ENCODE data around the gene LAMA5. TPM values are rescaled to one million over a fixed set of nuclear protein-coding genes. Genes with fewer than 3 reads are reported as not detected.

Gene LAMA5
- total RNA-seq, 1 experiment from 2014 or later = 321 TPM

- Histone ChIP-seq H3K27me3 (ENCODE audit: insufficient read depth, low read length) (no peaks in the 10 kb centered on the region), H3K36me3 (ENCODE audit: control insufficient read depth in 1 of 2, insufficient read depth in 2 of 2, low read length in 2 of 2) (peaks cover 18 to 44% of the 10 kb centered on the region in 2 experiments; a peak in 3 of 4 replicates), H2AFZ (ENCODE audit: low read depth, low read length, poor library complexity, severe bottlenecking) (no peak overlapping the region), H3K9me3 (ENCODE audit: control insufficient read depth in 1 of 2, insufficient read depth in 1 of 2, low read depth in 1 of 2, low read length in 2 of 2) (no peaks in the 10 kb centered on the region), H3K4me3 (replicated peaks in 1 of 2; ENCODE audit: low read depth in 1 of 2, low read length in 2 of 2) (no peak overlapping the region), H3K9me2 (ENCODE audit: insufficient read depth) (no peaks in the 10 kb centered on the region), H3K4me2 (ENCODE audit: low read length) (no peak overlapping the region), H3K9ac (ENCODE audit: low read length) (no peak overlapping the region), H3K4me1 (ENCODE audit: control insufficient read depth in 1 of 2, insufficient read depth in 2 of 2, low read length in 2 of 2) (no peaks in the 10 kb centered on the region), H3K27ac (ENCODE audit: low read depth, low read length) (no peak overlapping the region), H4K20me1 (ENCODE audit: insufficient read depth) (no peaks in the 10 kb centered on the region), H3K79me2 (ENCODE audit: insufficient read depth, low read length) (no peaks in the 10 kb centered on the region)
- DNase-seq (ENCODE audit: low read depth, low spot score) (no peak), ATAC-seq (no peak)
- no peak for TF ChIP-seq EZH2phosphoT487 (IDR thresholded peaks at IDR 0.05; ENCODE audit: borderline replicate concordance)
- no peak for TF ChIP-seq EZH2 (IDR thresholded peaks at IDR 0.05)
- intact Hi-C loops (cut with micrococcal nuclease) = no loop called here
- ChIA-PET CTCF (interaction anchor here (1.2 kb wide), 1 partner anchor 54 kb away, joined by 5 read pairs; no protein-coding TSS in a partner anchor), RAD21 (ENCODE audit: low non-redundant PET in 1 of 2, low total read pairs in 2 of 2, uncharacterized antibody in 2 of 2, unreplicated experiment in 2 of 2) (interaction anchor here (1.0 kb wide), 2 partner anchors 46 to 54 kb away, joined by 3 read pairs; no protein-coding TSS in a partner anchor), POLR2A (no interaction called here)
- no TSS peak for BruUV-seq (replicated peaks)
These were observed 38.3 kb downstream of the LAMA5 start for GRCh38 chr20:62328684-62329388.

- intact Hi-C loops (cut with micrococcal nuclease) = no loop called here
- H3K4me2 ChIP-seq (ENCODE audit: low read length) = no peak overlapping the region
- POLR2A ChIA-PET = no interaction called here
- no peaks in the 10 kb centered on the region for H4K20me1 ChIP-seq (ENCODE audit: insufficient read depth)
- DNase-seq (ENCODE audit: low read depth, low spot score) (no peak), ATAC-seq (peak; percentile 22; the same call in 1 of the 2 replicates)
- no peak overlapping the region for H3K4me3 ChIP-seq (replicated peaks in 1 of 2; ENCODE audit: low read depth in 1 of 2, low read length in 2 of 2)
- H3K4me1 ChIP-seq (ENCODE audit: control insufficient read depth in 1 of 2, insufficient read depth in 2 of 2, low read length in 2 of 2) = no peaks in the 10 kb centered on the region
- H2AFZ ChIP-seq (ENCODE audit: low read depth, low read length, poor library complexity, severe bottlenecking) = no peak overlapping the region
- no peaks in the 10 kb centered on the region for H3K9me3 ChIP-seq (ENCODE audit: control insufficient read depth in 1 of 2, insufficient read depth in 1 of 2, low read depth in 1 of 2, low read length in 2 of 2)
- no peak overlapping the region for H3K27ac ChIP-seq (ENCODE audit: low read depth, low read length)
- H3K9ac ChIP-seq (ENCODE audit: low read length) = no peak overlapping the region
- CTCF ChIA-PET = interaction anchor here (1.2 kb wide), 1 partner anchor 55 kb away, joined by 5 read pairs; no protein-coding TSS in a partner anchor
- peaks cover 18 to 44% of the 10 kb centered on the region in 2 experiments; a peak in 3 of 4 replicates for H3K36me3 ChIP-seq (ENCODE audit: control insufficient read depth in 1 of 2, insufficient read depth in 2 of 2, low read length in 2 of 2)
- H3K9me2 ChIP-seq (ENCODE audit: insufficient read depth) = no peaks in the 10 kb centered on the region
- H3K27me3 ChIP-seq (ENCODE audit: insufficient read depth, low read length) = no peaks in the 10 kb centered on the region
- RAD21 ChIA-PET (ENCODE audit: low non-redundant PET in 1 of 2, low total read pairs in 2 of 2, uncharacterized antibody in 2 of 2, unreplicated experiment in 2 of 2) = interaction anchor here (1.0 kb wide), 2 partner anchors 47 to 55 kb away, joined by 3 read pairs; no protein-coding TSS in a partner anchor
- BruUV-seq (replicated peaks) = no TSS peak
- H3K79me2 ChIP-seq (ENCODE audit: insufficient read depth, low read length) = no peaks in the 10 kb centered on the region
- TF ChIP-seq CBX3 (IDR thresholded peaks at IDR 0.05; ENCODE audit: low read depth) = no peak
- no peak for TF ChIP-seq REST (IDR thresholded peaks at IDR 0.05; ENCODE audit: low read depth)
- TF ChIP-seq FOSL1 (IDR thresholded peaks at IDR 0.05; ENCODE audit: low read depth) = no peak
- TF ChIP-seq CTCF (IDR thresholded peaks at IDR 0.05 in 2 of 3, conservative IDR thresholded peaks at IDR 0.05 in 1 of 3; ENCODE audit: borderline replicate concordance in 1 of 3, insufficient read depth in 1 of 3, low read depth in 2 of 3, low read length in 2 of 3) = no peak
- no peak for TF ChIP-seq EZH2 (IDR thresholded peaks at IDR 0.05)
- no peak for TF ChIP-seq TCF7L2 (IDR thresholded peaks at IDR 0.05; ENCODE audit: borderline replicate concordance, extremely low read depth, insufficient read depth, insufficient read length)
- no peak for TF ChIP-seq POLR2AphosphoS5 (IDR thresholded peaks at IDR 0.05; ENCODE audit: low read depth, low read length)
- no peak for TF ChIP-seq ATF3 (IDR thresholded peaks at IDR 0.05)
- TF ChIP-seq RAD21 (IDR thresholded peaks at IDR 0.05; ENCODE audit: low read depth) = no peak
- no peak for TF ChIP-seq ZFX (IDR thresholded peaks at IDR 0.05)
- no peak for TF ChIP-seq ELF1 (IDR thresholded peaks at IDR 0.05; ENCODE audit: borderline replicate concordance, low read depth)
These were observed 39.2 kb downstream of the LAMA5 start for GRCh38 chr20:62327726-62328495.
